Activated gamma-delta T cell treated with anti-CD3 and anti-CD28 coated beads, Interleukin-2, amount 50 U/mL, for 16 hours (primary cell): ENCODE data around the gene PIK3R5.
A peak's percentile ranks its signal among the peaks of the same experiment; 100 is the strongest.
"Not testable (repeated sequence)": the region's sequence is repeated elsewhere in the genome, so short reads cannot be mapped to it uniquely, and the experiment has no call there.

Source experiments
- DNase-seq: peaks from one replicate; pipeline ENCODE4 v3.0.0-alpha.2; 2020; ENCODE audit warnings: low read depth

Gene PIK3R5, protein sequence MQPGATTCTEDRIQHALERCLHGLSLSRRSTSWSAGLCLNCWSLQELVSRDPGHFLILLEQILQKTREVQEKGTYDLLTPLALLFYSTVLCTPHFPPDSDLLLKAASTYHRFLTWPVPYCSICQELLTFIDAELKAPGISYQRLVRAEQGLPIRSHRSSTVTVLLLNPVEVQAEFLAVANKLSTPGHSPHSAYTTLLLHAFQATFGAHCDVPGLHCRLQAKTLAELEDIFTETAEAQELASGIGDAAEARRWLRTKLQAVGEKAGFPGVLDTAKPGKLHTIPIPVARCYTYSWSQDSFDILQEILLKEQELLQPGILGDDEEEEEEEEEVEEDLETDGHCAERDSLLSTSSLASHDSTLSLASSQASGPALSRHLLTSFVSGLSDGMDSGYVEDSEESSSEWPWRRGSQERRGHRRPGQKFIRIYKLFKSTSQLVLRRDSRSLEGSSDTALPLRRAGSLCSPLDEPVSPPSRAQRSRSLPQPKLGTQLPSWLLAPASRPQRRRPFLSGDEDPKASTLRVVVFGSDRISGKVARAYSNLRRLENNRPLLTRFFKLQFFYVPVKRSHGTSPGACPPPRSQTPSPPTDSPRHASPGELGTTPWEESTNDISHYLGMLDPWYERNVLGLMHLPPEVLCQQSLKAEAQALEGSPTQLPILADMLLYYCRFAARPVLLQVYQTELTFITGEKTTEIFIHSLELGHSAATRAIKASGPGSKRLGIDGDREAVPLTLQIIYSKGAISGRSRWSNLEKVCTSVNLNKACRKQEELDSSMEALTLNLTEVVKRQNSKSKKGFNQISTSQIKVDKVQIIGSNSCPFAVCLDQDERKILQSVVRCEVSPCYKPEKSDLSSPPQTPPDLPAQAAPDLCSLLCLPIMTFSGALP

DNA sequence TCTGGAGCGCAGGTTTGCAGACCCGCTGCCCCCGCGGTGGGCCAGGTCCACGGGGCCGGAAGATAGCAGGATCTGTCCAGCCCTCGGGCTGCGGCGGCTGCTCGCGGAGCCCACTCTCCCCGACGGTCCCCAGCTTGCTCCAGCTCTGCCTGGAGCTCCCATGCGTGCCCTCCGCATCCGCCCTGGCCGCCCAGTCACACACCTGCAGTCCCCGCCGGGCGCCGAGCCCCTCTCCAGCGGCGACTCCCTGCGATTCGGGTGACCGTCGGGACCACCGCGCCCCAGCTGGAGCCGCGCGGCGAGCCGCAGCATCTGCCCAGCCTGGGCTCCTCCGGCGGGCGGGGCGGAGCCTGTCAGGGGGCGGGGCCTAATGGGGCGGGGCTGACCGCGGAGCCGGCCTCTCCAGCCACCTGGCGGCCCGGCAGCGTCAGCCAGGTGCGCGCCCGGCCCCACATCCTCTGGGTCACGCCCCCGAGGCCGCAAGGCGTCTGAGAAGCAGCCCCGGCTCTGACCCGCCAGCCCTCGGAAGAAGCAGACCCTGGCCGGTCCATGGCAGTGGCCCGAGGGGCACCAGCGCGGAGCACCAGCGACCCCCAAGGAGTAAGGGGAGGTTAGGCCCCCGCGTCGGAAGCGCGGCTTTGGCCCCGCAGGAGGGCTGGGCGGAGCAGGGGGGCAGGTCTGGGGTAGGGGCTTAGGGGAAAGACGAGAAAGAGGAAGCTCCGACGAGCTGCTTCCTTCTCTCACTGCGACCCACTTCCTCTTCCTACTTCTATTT, at the start of gene PIK3R5:
Gene PIK3R5 (minus strand): TSS at position 314 of the 775 bp plus-strand sequence. CDS start 54,213 bp downstream, outside the sequence.
- peak; percentile 68 for DNase-seq

DNA sequence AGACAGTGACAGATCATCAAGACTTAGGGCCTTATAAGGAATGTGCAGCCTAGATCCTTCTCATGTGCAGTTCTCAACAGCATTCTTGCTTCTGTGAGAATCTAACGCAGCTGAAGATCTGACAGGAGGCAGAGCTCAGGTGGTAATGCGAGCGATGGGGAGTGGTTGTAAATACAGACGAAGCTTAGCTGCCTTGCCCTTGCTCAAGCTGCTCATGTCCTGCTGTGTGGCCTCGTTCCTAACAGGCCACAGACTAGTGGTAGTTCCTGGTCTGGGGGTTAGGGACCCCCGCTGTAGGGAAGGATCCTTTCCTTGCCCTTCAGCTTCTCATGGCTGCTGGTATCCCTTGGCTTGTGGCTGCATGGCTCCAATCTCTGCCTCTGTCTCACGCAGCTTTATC, 45.5 kb upstream of the PIK3R5 start:
- DNase-seq: no peak

DNA sequence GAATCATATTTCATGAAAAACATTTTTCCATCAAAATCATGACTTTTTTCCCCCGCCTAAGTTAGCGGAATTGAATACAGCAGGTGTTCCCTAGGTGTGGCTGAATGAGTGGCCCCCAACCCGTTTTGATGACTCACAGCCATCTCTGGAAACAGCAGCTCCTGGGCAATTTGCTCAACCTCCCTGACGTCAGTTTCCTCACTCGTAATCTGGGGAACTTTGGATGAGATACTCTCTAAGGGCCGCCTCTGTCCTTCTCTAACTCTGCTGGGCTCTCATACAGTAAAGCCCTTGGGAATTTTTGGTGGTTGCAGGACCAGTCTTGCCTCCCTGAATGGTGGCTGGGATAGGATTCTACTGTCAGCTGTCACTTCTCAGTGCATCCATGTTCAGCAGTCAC, 44.2 kb upstream of the PIK3R5 start:
- no peak for DNase-seq

DNA sequence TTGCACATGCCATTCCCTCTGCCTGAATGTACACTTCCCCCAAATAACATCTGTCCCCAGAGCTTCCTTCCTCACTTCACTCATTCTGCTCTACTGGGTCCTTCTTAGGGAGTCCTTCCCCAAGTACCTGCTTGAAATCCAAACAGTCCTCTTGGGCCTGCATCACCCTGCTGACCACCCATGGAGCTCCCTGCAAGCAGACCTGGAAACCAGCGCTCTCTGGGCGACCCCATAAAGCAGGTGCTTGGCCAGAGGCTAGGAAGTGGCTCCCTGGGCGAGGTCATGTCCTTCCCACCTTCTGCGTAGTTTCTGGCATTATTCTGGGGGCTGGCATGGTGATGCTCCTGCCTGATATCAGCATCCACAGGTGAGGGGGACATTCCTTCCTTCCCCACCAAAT, 43.6 kb upstream of the PIK3R5 start:
- no peak for DNase-seq

DNA sequence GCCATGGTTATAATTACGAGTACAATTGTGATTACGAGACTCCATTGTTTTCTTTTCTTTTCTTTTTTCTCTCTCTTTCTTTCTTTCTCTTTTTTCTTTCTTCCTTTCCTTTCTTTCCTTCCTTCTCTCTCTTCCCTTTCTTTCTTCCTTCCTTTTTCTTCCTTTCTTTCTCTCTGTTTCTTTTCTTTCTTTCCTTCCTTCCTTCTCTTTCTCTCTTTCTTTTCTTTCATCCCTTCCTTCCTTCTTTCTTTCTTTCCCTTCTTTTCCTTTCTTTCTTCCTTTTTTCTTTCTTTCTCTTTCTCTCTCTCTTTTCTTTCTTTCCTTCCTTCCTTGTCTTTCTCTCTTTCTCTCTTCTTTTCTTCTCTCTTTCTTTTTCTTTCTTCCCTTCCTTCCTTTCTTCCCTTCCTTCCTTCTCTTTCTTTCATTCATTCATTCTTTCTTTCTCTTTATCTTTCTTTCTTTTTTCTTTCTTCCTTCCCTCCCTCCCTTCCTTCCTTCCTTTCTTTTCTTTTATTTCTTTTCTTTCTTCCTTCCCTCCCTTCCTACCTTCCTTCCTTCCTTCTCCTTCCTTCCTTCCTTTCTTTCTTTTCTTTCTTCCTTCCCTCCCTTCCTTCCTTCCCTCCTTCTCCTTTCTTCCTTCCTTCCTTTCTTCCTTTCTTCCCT, 41.7 kb upstream of the PIK3R5 start:
- no peak for DNase-seq

DNA sequence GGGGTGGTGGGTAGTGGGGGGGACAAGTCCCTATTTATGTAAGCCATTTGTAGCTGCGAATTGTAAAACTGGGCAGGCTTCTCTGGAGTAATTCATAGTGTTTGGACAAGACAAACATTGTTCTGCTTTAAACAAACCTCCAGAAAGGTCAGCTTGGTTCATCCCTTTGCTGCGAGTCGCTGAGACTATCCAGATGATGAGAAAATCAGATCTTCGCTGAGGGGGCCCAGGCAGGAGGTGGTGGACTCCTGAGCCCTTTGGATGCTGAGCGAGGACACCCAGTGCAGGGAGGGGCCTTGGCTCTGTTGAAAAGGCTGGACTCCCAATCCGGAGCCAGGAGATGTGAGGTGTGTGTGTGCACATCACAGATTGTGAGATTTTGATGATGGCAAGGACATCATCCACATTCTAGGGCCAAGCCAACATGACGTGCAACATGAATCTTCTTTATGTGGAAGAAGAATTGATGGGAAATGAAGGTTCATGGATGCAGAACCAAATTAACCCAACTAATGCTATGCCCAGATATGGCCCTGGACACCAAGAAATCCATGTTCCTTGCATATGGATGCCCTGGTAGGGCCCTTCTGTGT, 40.8 kb upstream of the PIK3R5 start:
- no peak for DNase-seq

DNA sequence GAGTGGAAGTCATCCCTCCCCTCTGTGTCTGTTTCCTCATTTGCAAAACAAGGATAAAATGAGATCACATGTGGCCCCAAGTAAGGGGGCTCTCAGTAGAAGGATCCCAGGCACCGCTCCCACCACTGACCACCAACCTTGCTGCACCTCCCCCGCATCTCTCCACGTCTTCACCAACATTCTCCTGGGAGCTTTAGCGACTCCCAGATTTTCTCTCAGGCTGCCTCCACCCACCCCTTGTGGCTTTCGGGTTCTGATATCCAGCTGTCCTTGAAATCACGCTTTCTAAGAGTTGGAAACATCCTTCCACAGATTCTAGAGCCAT, 39.4 kb upstream of the PIK3R5 start:
- DNase-seq: no peak

DNA sequence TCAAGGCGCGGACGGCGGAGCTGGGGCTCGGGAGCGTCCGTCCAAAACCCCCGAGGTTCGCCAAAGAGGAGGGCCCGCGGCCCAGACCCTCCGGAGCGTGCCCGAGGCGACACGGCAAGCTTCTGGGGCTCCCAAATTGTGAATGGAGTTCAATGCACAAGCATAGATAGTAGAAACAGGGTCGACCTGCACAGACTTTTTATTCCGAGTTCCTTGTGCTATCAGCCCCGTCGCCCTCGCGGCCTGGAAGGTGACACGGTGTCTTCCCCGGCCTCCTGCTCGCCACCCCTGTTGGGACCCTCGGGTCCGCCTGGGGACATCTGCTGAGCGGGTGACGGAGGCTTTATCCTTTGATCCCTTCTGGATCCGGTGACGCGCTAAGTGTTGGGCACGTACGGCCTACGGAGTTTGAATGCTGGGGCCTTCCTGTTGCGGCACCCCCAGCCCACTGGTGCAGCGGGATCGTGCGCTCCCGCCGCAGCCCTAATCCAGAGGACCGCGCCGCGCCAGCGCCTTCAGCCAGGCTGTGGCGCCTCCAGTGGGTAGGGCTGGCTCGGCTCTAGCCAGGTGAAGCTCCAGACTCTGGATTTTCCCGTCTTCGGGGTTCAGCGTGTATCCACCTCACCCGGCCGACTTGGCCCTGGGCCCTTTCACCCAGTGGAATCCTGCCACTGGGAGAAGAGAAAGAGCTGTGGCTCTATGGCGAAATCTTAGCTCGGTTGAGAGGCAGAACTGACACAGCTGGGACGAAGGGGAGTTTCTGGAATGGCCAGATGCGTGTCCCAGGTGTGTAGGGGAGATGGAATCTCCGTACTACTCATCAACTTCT, 38.8 kb upstream of the PIK3R5 start:
- no peak for DNase-seq

DNA sequence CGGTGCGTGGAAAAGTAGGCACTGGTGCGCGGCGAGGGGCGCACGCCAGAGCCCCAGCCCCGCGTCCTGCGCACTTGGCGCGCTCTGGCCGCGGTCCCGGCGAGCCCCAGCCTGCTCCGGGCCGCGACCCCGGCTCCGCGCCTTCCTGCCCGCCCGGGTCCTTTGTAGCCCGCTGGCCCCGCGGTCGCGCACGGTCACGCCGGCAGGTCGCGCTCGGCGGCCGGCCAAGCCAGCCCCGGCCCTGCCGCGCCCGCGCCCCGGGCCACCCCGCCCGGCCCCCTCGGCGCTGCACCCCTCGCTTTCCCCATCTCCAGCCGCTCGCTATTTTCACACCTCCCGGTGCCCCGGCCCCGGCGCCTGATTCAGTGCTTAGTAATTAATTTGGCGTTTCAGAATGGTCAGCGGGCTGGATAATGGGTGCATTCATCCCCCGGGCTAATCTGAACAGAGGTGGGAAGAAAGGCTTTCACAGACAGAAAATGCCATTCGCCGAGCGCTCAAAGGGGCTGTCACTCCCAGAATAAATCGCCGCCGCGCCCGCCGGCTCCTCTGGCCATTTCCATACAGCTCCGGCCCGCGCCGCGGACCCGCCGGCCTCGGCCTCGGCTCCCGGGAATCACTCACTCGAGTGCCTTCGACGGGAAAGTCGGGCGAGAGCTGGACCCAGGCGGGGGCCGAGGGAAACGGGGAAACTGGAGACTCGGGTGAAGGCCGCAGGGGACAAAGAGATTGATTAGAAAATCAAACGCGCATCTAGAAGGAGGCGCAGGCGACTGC, 38.0 kb upstream of the PIK3R5 start:
- DNase-seq: no peak

DNA sequence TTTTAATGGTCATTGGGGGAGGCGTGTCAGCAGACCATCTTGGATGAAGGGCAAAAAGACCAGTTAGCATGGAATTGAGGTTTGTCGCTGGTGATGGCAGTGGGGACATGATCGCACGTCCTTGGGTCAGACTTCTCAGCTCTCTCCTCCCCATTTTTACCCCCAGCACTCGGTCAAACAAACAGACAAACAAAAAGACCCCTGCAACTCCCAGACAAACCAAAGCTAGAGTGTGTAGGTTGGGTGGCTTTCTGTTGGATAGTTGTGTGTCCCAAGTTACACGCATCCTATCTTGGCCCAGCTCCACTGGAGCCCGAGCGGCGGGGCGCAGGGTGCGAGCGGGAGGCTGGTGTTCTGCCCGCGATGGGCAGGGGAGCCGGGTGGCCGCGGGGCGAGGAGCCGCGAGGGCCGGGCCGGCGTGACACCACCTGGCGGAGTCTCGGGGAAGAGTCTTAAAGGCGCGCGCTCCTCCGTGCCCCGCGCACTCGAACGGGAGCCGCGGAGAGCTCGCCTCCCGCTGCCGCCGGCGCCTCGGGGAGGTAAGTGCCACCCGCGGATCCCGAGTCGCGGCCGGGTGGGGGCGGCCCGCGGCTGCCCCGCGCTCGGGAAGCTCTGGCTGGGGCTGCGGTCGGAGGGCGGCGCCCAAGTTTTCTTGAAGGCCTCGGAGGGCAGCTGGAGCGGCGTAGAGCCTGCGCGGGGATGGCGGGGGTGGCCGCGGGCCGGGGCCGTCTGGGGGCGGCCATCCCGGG, 37.3 kb upstream of the PIK3R5 start:
- DNase-seq: no peak

DNA sequence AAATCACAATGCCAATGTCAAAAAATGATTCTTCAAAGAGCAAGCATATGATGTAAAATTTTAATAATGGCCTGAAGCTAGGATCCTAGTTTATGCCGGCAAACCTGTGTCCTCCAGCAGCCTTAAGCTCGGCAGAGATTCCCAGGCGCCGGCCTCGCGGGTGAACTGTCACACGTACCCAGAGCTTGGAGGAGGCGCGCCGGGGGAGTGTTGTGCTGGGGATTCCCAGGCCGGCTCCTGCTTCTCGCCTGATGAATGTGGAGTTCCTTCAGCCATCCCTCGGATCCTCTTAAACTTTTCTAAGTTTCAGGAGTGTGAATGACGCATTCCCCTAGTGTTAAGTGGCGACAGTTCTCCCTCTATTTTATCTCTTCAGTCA, 36.7 kb upstream of the PIK3R5 start:
- DNase-seq: no peak

DNA sequence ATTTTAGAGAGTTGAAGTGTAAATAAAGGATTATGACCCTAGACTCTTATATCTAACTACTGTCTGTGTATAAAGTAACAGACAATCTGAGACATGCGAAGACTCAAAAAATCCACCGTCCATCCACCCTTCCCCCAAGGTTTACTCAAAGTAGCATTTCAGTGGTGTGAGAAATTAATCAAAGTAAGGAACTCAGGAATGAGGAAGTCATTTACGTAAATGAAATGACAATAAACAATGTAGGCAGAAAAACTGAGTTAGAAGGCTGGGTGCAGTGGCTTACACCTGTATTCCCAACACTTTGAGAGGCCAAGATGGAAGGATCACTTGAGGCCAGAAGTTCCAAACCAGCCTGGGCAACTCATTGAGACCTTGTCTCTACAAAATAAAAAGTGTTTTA, 36.1 kb upstream of the PIK3R5 start:
- DNase-seq: no peak

DNA sequence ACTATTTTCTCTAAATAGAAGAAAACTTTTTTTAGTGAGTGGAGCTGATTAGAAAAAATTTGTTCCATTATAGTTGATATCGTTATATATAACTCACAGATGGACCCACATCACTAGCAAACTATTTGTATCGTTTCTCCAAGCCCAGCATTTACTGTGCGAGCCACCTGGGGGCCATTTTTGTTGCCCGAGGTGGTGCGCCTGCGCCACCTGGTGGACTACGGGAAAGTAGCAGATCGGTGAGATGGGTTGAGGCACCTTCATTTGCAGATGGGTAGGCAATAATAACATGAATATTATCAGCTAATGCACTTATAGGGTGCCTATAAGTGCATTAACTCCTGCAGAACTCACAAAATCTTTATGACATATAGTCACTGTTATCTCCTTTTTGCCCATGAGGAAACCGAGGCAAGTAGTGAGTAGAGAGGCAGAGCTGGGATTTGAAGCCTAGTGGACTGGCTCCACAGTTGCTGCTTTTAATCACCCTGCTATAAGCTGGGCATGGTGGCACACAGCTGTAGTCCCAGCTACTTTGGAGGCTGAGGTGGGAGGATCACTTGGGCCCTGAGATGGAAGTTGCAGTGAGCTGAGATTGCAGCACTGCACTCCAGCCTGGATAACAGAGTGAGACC, 32.6 kb upstream of the PIK3R5 start:
- DNase-seq: peak; percentile 75

DNA sequence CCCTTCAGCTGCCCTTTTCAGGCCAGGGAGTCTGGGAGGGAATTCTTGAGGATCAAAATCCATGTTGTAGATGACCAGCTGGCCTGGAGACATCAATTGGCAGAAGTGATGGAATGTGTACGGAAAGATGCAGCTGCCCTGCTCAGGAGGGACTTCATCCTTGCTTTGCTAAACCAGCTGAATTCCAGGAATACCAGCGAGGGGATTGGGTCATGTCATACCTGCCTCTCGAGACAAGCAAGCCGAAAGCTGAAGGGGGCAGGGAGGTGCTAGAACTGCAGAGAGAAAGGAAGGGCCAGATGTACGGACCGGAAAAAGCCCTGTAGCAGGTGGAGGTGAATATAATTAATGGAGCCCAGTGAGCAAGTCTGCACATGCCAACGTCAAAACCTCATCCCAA, 30.2 kb upstream of the PIK3R5 start:
- DNase-seq: no peak

DNA sequence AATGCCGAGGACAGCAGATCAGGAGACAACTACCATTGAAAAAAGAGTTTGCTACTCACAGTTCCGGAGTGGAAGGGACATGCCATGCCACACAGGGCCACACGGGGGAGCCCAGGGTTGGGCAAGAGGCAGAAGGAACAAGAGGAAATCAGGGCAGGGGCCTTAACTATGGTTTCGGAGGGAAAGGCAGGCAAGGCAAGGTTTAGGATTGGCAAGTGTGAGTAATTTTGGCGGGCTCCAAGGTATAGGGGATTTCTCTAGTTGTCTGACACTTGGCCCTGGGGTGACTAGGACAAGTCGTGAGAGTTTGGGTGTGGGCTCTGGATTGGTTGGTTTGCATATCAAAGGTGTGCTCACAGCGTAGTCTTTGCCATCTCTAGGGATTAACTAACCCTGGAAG, 28.8 kb upstream of the PIK3R5 start:
- DNase-seq: peak; percentile 57

DNA sequence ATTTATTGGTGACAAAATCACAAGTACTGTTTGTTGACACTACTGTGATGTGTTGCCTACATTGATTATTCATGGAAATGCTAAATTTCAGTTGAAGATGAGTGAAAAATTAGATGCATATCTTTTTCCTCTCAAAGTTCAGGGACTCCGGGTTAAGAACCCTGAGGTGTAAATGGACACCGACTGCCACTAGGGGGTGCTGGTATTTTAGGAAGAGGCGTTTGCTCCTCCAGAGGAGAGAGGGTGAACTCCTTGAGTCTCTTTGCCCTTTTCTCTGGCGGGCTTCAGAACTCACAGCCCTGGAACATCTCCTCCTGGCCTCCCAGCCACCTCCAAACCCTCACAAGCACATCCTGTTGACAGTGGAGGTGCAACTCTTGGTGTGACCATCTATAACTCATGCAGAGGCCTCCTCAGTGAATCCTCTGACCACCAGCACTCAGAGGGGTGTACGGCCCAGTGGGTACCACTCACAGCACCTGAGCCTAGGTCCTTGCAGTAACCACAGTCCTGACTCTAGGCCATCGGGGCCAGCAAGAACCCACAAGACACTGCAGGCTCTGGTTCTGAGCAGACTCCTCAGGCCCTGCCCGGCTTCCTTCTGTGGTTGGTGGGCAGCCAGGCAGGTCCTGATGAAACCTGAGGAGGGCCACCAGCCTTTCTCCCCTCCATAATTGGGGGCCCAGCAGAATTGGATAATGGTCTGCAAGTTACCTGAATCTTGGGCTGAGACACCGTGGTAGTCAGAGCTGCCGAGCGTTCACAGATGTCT, 26.2 kb upstream of the PIK3R5 start:
- DNase-seq: peak; percentile 51

DNA sequence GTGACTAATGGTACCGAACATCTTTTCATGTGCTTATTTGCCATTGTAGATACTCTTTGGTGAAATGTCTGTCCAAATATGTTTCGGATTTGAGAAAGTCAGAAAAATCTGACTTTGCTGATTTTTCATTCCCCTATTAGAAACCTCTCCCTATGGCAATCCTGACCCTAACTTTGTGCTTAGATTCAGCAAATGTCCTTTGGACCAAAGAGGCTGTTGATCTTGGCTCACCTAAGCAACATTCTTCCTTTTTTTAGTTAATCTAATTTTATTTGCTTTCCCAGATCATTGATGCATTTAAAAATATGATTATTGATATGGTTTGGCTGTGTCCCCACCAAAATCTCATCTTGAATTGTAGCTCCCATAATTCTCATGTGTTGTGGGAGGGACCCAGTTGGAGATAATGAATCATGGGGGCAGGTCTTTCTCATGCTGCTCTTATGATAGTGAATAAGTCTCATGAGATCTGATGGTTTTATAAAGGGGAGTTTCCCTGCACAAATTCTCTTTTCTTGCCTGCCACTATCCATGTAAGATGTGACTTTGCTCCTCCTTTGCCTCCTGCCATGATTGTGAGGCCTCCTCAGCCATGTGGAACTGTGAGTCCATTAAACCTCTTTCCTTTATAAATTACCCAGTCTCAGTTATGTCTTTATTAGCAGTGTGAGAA, 22.9 kb upstream of the PIK3R5 start:
- not testable (repeated sequence) for DNase-seq
